GM12878 (cell line): ENCODE measurements around the gene BANP. TPM values are rescaled to one million over a fixed set of nuclear protein-coding genes. Genes with fewer than 3 reads are reported as not detected.

Experiments
- ATAC-seq: fragments of 200-7000 bp; cut with Tn5 transposase; 3 replicates; pipeline ENCODE4 v1.9.1; 2020; ENCODE audit warnings: mild to moderate bottlenecking, moderate library complexity
- BruUV-seq: library from RNA; stranded (reverse); fragments of 400-500 nt; replicated peaks from 2 replicates; lab custom pipeline; 2021; lab: Mats Ljungman, UMichigan
- CTCF ChIA-PET: fragments of 300-600 bp; sonication (Branson Sonifier 250); formaldehyde crosslinking; extraction: SDS; loops from one replicate; lab custom pipeline; 2021; ENCODE audit warnings: inconsistent platforms; lab: Yijun Ruan, JAX
- POLR2A ChIA-PET: fragments of 350-600 bp; formaldehyde crosslinking; extraction: SDS; loops from one replicate; lab custom pipeline; 2021; ENCODE audit warnings: inconsistent platforms; lab: Charles Lee
- RAD21 ChIA-PET: fragments of 300-600 bp; sonication (Branson Sonifier 250); formaldehyde crosslinking; loops from one replicate; lab custom pipeline; 2023; ENCODE audit warnings: antibody characterized with exemption; ENCODE audit not compliant: unreplicated experiment; lab: Charles Lee
- SMC1A ChIA-PET: fragments of 300-600 bp; sonication (Branson Sonifier 250); formaldehyde crosslinking; loops from one replicate; lab custom pipeline; 2023; ENCODE audit not compliant: unreplicated experiment, uncharacterized antibody; lab: Charles Lee
- DNase-seq: peaks from one replicate; pipeline ENCODE4 v3.0.0-alpha.2; 2011; ENCODE audit warnings: low read depth, low spot score
- FAIRE-seq: peaks from 3 replicates; lab custom pipeline; 2011; peaks lifted over from hg19 to GRCh38; lab: Jason Lieb, UNC
- H2AFZ ChIP-seq: 2 replicates; pipeline ENCODE4 v1.6.0; 2011; ENCODE audit warnings: low read depth, low read length, control low read depth; ENCODE audit not compliant: control insufficient read depth
- H3K27ac ChIP-seq: 2 replicates; pipeline ENCODE4 v1.5.1; 2011; ENCODE audit warnings: control low read depth; ENCODE audit not compliant: control insufficient read depth, insufficient read depth
- H3K27me3 ChIP-seq, 2 experiments: replicated peaks in 1 of 2; 2 replicates each; pipeline versions ENCODE4 v1.6.0 to v1.6.1; 2011; ENCODE audit warnings: low read length in 1 of 2; ENCODE audit not compliant: control insufficient read depth in 2 of 2, insufficient read depth in 2 of 2
- H3K36me3 ChIP-seq, 2 experiments: 2 replicates each; pipeline ENCODE4 v1.5.1; 2011; ENCODE audit warnings: low read length in 1 of 2; ENCODE audit not compliant: control insufficient read depth in 2 of 2, insufficient read depth in 2 of 2
- H3K4me1 ChIP-seq: 2 replicates; pipeline ENCODE4 v1.6.1; 2011; ENCODE audit warnings: mild to moderate bottlenecking, low read length, moderate library complexity, mixed read lengths; ENCODE audit not compliant: control insufficient read depth, insufficient read depth
- H3K4me2 ChIP-seq: 2 replicates; pipeline ENCODE4 v1.6.0; 2011; ENCODE audit warnings: control low read depth; ENCODE audit not compliant: control insufficient read depth, insufficient read depth
- H3K4me3 ChIP-seq: fragments of 200-600 bp; sonication (generic); 2 replicates; pipeline ENCODE4 v1.5.1; 2016
- H3K79me2 ChIP-seq: 2 replicates; pipeline ENCODE4 v1.6.0; 2011; ENCODE audit warnings: low read length; ENCODE audit not compliant: control insufficient read depth, insufficient read depth
- H3K9ac ChIP-seq: 2 replicates; pipeline ENCODE4 v1.8.0; 2011; ENCODE audit warnings: low read length, control low read depth, mixed read lengths; ENCODE audit not compliant: control insufficient read depth, insufficient read depth
- H3K9me3 ChIP-seq: replicated peaks from 3 replicates; pipeline ENCODE4 v1.5.1; 2011; ENCODE audit warnings: mild to moderate bottlenecking, low read length; ENCODE audit not compliant: control insufficient read depth, insufficient read depth
- H4K20me1 ChIP-seq: 2 replicates; pipeline ENCODE4 v1.6.0; 2011; ENCODE audit not compliant: control insufficient read depth, insufficient read depth
- CEBPZ ChIP-seq: fragments of 150-350 bp; IDR thresholded peaks from 2 replicates; pipeline ENCODE4 v1.6.1; 2016; ENCODE audit warnings: low read depth, low read length
- EED ChIP-seq: sonication (generic); IDR thresholded peaks from 2 replicates; pipeline ENCODE4 v1.6.1; 2016; ENCODE audit warnings: antibody characterized with exemption, low read depth
- GABPA ChIP-seq: IDR thresholded peaks from 2 replicates; pipeline ENCODE4 v1.6.1; 2014; ENCODE audit warnings: antibody characterized with exemption, low read depth, mild to moderate bottlenecking, inconsistent platforms
- IRF5 ChIP-seq: fragments of 450-650 bp; IDR thresholded peaks from 2 replicates; pipeline ENCODE4 v1.6.1; 2017; ENCODE audit warnings: borderline replicate concordance
- PRDM15 ChIP-seq: fragments of 450-650 bp; formaldehyde crosslinking; IDR thresholded peaks from 2 replicates; pipeline ENCODE4 v1.4.0; 2020; ENCODE audit warnings: mild to moderate bottlenecking, moderate library complexity
- SREBF1 ChIP-seq: IDR thresholded peaks from 2 replicates; pipeline ENCODE4 v1.6.1; 2012; ENCODE audit warnings: mild to moderate bottlenecking, low read length
- WGBS: methylation state at CpG from one replicate; pipeline ENCODE4 v1.1.6; 2016; ENCODE audit warnings: low lambda C conversion rate; ENCODE audit not compliant: insufficient replicate concordance, insufficient coverage; ENCODE audit errors: missing lambda C conversion rate; 5-methylcytosine and 5-hydroxymethylcytosine counted together
- in situ Hi-C: fragments of 300-500 bp; cut with MboI; formaldehyde crosslinking; loops from 9 replicates; pipeline ENCODE4 v1.14.3; 2018; ENCODE audit warnings: mixed read lengths
- intact Hi-C: fragments of 100-400 bp; cut with micrococcal nuclease; formaldehyde crosslinking; loops from one replicate; pipeline ENCODE4 v1.14.2; 2022; ENCODE audit not compliant: unreplicated experiment
- polyA plus RNA-seq, 11 experiments: library from polyadenylated mRNA; depleted of rRNA in 4 of 11; unstranded in 6 of 11; stranded (reverse) in 5 of 11; fragments of >200 nt; fragmentation: Nextera tagmentation in 4 of 11; fragmentation: Illumina TruSeq in 1 of 11; extraction: Ambion mirVana in 4 of 11; extraction: Trizol in 1 of 11; gene quantifications; 1 replicate in 1 of 11; 2 replicates in 10 of 11; pipeline versions ENCODE4 v1.2.1 to v1.2.3, GENCODE V29; 2011 to 2016; ENCODE audit warnings: inconsistent platforms in 2 of 11, missing spikeins in 2 of 11, low read depth in 1 of 11
- total RNA-seq, 4 experiments: library from RNA; depleted of rRNA in 3 of 4; stranded (reverse); fragments of >200 nt in 3 of 4; fragmentation: Illumina TruSeq in 1 of 4; extraction: Trizol in 1 of 4; gene quantifications; 2 replicates each; pipeline versions ENCODE4 v1.2.1 to v1.2.3, GENCODE V29; 2013 to 2021
- TF ChIP-seq, protein P1 (sequence below): fragments of 450-650 bp; IDR thresholded peaks from 2 replicates; pipeline ENCODE4 v1.6.1; 2014; ENCODE audit warnings: mild to moderate bottlenecking
- TF ChIP-seq, protein P2 (sequence below): fragments of 450-650 bp; formaldehyde crosslinking; IDR thresholded peaks from 2 replicates; pipeline ENCODE4 v1.4.0; 2022; ENCODE audit warnings: mild to moderate bottlenecking, moderate library complexity

Gene BANP
- total and polyA plus RNA-seq, 10 of the 15 experiments (the other 5 are each of a cell fraction or from before 2014, with no cell fraction given) = 3.9 to 21.9 (median 12.2) TPM

GRCh38 chr16:88058817-88059216 lies 107.6 kb downstream of the BANP start (continued):
- TF ChIP-seq GABPA = no peak

- H3K79me2 ChIP-seq = no peaks in the 10 kb centered on the region
- FAIRE-seq (no peak), DNase-seq (no peak), ATAC-seq (no peak)
- no peaks in the 10 kb centered on the region for H3K9me3 ChIP-seq
- SMC1A ChIA-PET = no interaction called here
- H3K9ac ChIP-seq = no peak overlapping the region
- CTCF ChIA-PET = no interaction called here
- no peaks in the 10 kb centered on the region for H4K20me1 ChIP-seq
- no TSS peak for BruUV-seq
- POLR2A ChIA-PET = no interaction called here
- no peak overlapping the region for H2AFZ ChIP-seq
- H3K27me3 ChIP-seq = no peaks in the 10 kb centered on the region
- intact Hi-C loops = no loop called here
- H3K27ac ChIP-seq = no peak overlapping the region
- peaks cover 0 to 3% of the 10 kb centered on the region in 2 experiments; a peak in 3 of 4 replicates for H3K36me3 ChIP-seq
- RAD21 ChIA-PET = no interaction called here
- in situ Hi-C loops = no loop called here
- H3K4me1 ChIP-seq = no peaks in the 10 kb centered on the region
- WGBS = 96% methylated on average over 26 of the region's 27 CpGs
- H3K4me2 ChIP-seq = no peak overlapping the region
- H3K4me3 ChIP-seq = no peak overlapping the region
- TF ChIP-seq, protein P1, sequence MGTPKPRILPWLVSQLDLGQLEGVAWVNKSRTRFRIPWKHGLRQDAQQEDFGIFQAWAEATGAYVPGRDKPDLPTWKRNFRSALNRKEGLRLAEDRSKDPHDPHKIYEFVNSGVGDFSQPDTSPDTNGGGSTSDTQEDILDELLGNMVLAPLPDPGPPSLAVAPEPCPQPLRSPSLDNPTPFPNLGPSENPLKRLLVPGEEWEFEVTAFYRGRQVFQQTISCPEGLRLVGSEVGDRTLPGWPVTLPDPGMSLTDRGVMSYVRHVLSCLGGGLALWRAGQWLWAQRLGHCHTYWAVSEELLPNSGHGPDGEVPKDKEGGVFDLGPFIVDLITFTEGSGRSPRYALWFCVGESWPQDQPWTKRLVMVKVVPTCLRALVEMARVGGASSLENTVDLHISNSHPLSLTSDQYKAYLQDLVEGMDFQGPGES = no peak
- TF ChIP-seq, protein P2, sequence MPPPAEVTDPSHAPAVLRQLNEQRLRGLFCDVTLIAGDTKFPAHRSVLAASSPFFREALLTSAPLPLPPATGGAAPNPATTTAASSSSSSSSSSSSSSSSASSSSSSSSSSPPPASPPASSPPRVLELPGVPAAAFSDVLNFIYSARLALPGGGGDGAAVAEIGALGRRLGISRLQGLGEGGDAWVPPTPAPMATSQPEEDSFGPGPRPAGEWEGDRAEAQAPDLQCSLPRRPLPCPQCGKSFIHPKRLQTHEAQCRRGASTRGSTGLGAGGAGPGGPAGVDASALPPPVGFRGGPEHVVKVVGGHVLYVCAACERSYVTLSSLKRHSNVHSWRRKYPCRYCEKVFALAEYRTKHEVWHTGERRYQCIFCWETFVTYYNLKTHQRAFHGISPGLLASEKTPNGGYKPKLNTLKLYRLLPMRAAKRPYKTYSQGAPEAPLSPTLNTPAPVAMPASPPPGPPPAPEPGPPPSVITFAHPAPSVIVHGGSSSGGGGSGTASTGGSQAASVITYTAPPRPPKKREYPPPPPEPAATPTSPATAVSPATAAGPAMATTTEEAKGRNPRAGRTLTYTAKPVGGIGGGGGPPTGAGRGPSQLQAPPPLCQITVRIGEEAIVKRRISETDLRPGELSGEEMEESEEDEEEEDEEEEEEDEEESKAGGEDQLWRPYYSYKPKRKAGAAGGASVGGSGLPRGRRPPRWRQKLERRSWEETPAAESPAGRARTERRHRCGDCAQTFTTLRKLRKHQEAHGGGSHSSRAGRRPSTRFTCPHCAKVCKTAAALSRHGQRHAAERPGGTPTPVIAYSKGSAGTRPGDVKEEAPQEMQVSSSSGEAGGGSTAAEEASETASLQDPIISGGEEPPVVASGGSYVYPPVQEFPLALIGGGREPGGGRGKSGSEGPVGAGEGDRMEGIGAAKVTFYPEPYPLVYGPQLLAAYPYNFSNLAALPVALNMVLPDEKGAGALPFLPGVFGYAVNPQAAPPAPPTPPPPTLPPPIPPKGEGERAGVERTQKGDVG (CRISPR knock-in tag) = no peak
- TF ChIP-seq CEBPZ = no peak
- TF ChIP-seq PRDM15 (CRISPR knock-in tag) = no peak
- TF ChIP-seq EED = no peak
- TF ChIP-seq IRF5 = no peak
- no peak for TF ChIP-seq SREBF1
Measured at GRCh38 chr16:88059701-88060386, 108.6 kb downstream of the BANP start.
